ENCODE measurements around the gene TAF12.
"Not testable (repeated sequence)": the region's sequence is repeated elsewhere in the genome, so short reads cannot be mapped to it uniquely, and the experiment has no call there.

Gene TAF12, protein sequence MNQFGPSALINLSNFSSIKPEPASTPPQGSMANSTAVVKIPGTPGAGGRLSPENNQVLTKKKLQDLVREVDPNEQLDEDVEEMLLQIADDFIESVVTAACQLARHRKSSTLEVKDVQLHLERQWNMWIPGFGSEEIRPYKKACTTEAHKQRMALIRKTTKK

DNA sequence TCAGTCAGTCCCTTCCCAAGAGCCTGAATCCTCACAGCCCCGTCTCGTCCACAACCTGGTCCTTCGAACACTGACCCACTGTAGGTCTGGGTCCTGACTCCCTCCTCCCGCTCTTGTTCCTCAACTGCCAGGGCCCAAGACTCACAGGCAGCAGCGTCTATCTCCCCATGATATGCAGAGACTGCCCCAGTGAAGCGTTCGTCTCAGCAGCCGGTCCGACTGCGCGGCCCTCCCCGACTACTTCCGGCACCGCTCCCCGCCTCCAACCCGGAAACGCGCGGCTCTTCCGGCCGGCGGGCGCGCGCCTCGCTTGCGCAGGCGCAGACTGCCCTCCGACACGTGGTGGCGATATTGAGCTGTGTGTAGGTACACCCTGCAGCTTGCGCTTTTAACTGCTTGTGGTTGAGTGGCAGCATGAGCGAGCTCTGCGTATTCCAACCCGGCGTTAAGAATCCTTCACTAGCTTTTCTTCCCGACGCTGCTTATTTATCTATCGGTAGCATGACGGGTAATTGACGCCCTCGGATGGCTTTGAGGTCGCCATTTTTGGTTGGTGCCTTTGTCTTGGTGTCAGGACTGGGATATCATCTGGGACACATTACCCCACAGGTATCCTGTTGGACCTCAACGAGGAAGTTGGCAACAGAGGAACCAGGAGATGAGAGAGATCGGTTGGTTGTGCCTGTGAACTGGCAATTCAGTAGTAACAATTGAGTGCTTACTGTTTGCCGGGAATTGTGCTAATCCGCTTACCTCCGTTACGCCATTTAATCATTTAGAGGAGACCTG, at the start of gene TAF12:
TAF12 (minus strand) TSS at position 221 of the 789 bp plus-strand sequence. CDS start 20,986 bp downstream, outside the sequence.
- DNase-seq (ENCODE audit: low read depth, low spot score): peak; percentile 85

DNA sequence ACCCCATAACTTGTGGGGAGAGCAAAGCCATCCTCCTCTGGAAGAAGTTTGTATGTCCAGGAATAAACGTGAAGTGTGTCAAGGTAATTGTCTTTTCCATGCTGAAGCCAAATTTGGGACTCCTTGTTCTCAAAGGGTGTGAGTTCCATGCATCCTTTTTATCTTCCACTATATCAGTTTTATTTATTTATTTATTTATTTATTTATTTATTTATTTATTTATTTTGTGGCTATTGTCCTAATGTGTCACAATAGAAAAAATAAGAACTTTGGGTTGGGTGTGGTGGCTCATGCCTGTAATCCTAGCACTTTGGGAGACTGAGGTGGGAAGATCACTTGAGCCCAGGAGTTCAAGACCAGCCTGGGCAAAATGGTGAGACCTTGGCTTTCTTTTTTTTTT, 48.8 kb upstream of the TAF12 start:
- not testable (repeated sequence) for DNase-seq (ENCODE audit: low read depth, low spot score)

DNA sequence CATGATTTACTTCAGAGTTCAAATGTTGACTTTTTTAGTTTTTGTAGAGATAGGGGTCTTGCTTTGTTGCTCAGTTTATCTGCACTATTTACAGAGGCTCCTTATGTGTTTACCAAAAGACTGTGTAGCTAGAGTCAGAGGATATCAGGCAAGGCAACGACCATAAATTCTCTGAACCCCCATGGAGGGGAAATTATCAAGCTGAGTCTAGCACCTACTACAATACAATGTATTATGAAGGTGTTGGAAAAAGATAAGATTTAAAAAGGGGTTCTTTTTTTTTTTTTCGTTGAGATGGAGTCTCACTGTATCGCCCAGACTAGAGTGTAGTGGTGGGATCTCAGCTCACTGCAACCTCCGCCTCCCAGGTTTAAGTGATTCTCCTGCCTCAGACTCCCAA, 42.1 kb upstream of the TAF12 start:
- no peak for DNase-seq (ENCODE audit: low read depth, low spot score)

DNA sequence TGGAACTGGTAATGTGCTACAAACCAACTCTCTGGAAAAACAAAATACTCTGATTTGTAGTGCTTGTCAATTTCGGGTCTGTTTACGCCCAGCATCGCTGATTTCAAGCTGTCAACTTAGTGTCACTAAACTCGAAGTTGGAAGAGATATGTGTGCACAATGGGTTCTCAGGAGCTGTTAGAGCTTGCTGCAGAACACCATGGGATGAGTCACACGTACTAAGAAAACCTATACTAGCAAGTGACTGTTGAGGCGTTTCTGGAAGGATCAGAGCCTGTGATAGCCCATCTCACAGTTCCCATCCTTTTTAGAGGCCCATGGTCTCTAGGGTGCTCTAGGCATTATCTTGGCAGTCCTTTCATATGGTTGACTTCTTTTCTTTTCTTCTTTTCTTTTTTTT, 40.0 kb upstream of the TAF12 start:
- no peak for DNase-seq (ENCODE audit: low read depth, low spot score)

DNA sequence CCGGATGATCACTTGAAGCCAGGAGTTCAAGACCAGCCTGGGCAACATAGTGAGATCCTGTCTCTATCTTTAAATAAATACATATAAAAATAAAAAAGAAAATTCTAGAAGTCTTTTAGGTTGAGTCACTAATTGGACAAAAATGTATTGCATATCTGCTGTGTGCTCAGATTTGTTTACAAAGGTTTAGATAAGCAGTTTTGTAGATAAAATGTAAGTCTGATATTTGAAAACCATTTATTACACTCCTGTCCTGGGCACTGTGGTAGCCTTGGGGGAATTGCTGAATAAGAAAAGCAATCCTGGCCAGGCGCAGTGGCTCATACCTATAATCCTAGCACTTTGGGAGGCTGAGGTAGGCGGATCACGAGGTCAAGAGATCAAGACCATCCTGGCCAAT, 37.3 kb upstream of the TAF12 start:
- no peak for DNase-seq (ENCODE audit: low read depth, low spot score)

DNA sequence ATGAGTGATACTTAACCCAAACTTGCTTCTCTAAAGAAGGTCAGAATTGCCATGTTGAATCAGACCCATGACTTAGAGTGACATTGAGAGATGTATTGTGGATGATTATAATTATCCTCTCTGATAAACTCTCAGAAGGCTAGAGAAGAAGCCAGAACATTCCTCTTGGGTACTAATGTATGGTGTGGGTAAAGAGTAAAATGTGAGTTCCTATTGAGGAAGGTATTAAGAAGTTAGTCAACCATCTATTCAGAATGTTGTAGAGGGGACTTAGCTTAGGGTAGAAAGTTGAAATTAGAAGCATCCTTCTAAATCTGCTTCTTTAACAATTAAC, 33.0 kb upstream of the TAF12 start:
- DNase-seq (ENCODE audit: low read depth, low spot score): no peak

DNA sequence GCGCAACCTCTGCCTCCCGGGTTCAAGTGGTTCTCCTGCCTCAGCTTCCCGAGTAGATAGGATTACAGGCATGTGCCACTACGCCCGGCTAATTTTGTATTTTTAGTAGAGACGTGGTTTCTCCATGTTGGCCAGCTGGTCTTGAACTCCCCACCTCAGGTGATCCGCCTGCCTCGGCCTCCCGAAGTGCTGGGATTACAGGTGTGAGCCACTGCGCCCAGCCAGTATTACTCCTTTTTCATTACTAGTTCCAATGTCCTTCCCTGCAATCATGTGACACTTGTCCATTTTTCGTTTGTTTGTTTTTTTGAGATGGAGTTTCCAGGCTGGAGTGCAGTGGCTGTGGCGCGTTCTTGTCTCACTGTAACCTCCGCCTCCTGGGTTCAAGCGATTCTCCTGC, 30.1 kb upstream of the TAF12 start:
- not testable (repeated sequence) for DNase-seq (ENCODE audit: low read depth, low spot score)

DNA sequence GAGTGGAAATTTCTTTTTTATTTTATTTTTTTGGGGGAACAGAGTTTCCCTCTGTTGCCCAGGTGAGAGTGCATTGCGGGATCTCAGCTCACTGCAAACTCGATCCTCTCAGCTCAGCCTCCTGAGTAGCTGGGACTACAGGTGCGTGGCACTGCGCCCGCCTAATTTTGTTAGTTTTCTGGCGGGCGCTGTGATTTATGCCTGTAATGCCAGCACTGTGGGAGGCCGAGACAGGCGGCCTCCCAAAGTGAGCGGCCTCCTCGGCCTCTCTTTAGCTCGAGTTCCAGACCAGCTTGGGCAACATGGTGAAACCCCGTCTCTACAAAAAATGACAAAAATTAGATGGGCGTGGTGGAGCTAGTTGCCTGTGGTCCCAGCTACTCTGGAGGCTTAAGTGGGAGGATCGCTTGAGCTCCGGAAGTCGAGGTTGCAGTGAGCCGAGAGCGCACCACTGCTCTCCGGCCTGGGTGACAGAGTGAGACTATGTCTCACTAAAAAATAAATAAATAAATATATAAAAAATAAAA, 28.4 kb upstream of the TAF12 start:
- DNase-seq (ENCODE audit: low read depth, low spot score): no peak

DNA sequence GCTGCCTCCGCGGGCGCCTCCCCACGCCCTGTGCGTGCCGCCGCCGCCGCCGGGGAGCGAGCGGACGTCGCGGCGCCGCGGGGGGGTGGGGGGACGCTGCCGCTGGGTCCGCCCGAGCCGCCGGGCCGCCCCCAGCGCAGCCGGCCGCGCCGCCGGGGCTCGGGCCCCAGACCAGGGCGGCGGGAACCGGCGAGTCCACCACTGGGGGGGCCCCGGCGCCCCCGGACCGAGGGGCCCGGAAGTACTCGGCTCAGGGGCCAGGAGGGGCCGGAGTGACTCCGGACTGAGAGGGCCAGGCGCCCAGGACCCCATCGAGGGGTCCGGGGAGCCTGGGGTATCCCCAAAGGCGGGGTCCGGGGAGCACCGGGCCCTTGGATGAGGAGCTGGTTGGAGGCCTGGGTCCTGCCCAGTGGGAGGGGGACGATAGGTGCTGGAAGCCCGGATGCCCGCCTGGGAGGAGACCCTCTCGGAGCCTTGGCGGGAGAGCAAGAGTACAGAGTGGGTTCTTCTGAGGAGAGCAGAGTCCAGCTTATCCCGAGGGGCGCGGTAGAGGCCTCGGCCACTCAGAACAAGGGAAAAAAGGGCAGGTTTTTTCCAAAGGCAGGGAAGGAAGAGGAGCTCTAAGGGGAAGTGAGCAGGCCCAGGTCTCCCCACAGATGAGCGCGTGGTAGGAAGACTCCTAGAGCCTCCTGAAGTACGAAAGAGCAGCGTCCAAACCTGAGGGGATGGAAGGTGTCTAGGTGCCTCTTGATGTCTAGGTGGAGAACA, 26.3 kb upstream of the TAF12 start:
- peak; percentile 15 for DNase-seq (ENCODE audit: low read depth, low spot score)

DNA sequence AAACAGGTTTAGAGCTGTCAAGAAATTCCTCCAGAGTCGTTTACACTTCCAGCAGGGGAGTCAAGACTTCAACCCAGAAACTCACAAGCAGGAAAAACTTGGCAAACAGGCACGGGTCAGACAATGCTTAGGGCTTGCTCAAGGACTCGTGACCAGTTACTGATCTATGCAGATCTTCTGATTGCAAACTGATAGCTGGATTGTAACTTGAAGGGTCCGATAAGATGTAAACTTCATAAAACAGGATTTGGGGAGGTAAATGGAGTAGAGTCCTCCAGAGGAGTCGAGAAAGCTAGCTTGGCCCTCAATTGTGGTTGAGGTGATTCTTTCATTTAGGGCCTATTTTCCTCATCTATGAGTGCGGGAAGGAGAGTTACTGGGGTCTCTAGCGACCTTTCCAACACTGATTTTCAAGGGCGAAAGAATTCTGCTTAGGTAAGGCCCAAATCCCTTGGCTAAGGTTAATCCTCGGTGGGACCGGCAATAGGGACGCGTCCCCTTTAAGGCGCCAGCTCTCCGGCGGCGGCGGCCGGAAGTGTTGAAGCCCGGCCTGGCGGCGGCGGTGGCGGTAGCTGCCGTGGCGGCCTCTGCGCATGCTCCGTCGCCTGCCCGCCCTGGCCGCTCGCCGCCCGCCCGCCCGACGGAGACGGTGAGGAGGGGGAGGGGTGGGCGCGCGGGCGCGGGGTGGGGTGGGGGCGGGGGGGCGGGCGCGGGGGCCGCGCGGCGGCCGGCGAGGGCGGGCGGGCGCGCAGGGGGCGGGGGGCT, 25.5 kb upstream of the TAF12 start, which contains the start of gene GMEB1:
GMEB1 (plus strand) TSS at position 594 of the 765 bp plus-strand sequence. CDS start 14,829 bp downstream, outside the sequence.
- peak; percentile 36 for DNase-seq (ENCODE audit: low read depth, low spot score)

DNA sequence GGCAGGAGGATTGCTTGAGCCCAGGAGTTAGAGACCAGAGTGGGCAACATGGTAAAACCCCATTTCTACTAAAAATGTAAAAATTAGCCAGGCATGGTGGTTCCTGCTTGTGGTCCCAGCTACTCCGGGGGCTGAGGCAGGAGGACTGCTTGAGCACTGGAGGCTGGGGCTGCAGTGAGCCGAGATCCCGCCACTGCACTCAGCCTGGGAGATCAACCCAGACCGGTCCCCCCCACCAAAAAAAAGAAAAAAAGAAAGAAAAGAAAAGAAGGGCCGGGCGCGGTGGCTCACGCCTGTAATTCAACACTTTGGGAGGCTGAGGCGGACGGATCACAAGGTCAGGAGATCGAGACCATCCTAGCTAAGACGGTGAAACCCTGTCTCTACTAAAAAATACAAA, 23.9 kb upstream of the TAF12 start:
- DNase-seq (ENCODE audit: low read depth, low spot score): no peak

DNA sequence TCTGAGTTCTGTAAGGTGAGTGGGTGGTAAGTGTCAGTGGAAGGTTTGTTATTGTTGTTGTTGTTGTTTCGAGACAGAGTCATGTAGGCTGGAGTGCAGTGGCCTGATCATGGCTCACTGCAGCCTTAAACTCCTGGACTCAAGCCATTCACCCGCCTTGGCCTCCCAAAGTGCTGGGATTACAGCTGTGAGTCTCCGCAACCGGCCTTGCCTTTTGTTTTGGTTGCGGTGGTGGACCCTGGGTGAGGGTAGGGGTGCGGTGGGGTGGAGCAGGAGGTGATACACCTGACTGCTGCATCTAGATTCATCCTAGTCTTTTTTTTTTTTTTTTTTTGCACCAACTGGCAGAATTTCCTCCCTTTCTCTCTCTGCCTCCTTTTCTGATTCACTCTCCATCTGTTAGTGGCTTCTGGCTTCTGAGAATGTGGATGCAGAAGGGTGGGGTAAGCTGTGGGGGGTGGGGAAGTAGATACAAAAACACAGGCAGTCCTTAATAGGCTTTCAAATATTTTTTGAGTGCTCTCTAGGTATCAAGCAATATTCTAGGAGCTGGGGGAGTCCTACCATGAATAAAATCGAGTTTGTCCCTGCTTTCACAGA, 21.1 kb upstream of the TAF12 start:
- no peak for DNase-seq (ENCODE audit: low read depth, low spot score)

DNA sequence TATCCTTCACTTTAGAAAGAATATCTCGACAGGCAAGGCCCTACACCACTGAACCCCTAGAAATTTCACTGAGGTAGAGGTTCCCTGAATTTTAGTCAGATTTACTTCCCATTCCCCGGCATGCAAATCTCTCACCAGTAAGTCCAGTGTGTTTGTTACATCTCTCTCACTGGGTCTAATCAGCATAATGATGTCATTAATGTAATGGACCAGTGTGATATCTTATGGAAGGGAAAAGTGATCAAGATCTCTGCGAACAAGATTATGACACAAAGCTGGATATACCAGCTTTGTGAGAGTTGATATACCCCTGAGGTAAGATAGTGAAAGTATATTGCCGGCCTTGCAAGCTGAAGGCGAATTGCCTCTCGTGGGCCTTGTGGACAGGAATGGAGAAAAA, 13.5 kb upstream of the TAF12 start:
- DNase-seq (ENCODE audit: low read depth, low spot score): no peak

DNA sequence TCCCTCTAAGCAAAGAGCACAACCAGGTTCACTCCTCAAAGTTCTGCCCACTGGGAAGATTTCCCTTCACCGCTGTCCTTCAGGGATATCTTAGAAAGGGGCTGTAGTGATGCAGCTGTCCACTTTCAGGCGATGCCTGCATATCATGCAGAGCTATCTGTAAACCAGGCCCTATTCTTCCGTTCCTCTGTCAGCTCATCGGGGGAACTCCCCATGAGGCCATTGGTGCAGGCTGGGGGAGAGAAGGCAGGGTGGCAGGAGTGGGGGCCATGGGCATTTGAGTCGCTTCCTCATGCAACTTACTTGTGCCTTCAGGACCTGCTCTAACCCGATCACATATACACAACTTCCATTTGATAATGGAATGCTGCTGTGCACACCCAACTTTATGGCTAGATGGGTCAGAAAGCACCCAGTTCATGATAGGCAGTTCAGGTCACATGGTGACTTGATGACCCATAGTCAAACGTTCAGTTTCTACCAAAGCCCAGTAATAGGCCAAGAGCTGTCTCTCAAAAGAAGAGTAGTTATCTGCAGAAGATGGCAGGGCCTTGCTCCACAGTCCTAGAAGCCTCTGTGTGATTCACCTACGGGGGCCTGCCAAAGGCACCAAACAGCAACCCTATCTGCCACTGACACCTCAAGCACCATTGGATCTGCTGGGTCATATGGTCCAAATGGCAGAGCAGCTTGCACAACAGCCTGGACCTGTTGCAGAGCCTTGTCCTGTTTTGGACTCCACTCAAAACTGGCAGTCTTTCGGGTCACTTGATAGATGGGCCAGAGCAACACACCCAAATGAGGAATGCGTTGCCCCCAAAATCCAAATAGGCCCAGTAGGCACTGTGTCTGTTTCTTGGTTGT, 12.8 kb upstream of the TAF12 start:
- DNase-seq (ENCODE audit: low read depth, low spot score): not testable (repeated sequence)

DNA sequence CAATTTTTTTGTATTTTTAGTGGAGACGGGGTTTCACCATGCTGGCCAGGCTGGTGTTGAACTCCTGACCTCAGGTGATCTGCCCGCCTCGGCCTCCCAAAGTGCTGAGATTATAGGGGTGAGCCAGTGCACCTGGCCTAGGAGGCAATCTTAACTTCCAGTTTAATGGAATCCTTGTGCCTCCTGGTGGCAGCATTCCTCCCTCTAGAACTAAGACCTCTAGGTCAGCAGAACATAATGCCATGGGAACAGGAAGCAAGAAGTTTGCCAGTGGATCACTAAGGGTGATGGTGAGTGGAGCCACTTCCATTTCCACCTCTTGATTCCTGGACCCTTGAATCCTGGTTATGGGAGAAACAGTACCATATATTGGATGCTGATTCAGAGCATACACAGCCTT, 11.0 kb upstream of the TAF12 start:
- DNase-seq (ENCODE audit: low read depth, low spot score): not testable (repeated sequence)

DNA sequence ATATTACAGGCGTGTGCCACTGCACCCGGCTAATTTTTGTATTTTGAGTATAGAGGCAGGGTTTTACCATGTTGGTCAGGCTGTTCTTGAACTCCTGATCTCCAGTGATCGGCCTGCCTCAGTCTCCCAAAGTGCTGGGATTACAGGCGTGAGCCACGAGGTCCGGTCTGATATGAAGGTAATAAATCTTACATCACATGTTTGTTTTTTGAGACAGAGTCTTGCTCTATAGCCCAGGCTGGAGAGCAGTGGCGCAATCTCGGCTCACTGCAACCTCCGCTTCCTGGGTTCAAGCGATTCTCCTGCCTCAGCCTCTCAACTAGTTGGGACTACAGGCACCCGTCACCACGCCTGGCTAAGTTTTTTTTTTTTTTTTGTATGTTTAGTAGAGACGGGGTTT, 10.2 kb upstream of the TAF12 start:
- not testable (repeated sequence) for DNase-seq (ENCODE audit: low read depth, low spot score)

DNA sequence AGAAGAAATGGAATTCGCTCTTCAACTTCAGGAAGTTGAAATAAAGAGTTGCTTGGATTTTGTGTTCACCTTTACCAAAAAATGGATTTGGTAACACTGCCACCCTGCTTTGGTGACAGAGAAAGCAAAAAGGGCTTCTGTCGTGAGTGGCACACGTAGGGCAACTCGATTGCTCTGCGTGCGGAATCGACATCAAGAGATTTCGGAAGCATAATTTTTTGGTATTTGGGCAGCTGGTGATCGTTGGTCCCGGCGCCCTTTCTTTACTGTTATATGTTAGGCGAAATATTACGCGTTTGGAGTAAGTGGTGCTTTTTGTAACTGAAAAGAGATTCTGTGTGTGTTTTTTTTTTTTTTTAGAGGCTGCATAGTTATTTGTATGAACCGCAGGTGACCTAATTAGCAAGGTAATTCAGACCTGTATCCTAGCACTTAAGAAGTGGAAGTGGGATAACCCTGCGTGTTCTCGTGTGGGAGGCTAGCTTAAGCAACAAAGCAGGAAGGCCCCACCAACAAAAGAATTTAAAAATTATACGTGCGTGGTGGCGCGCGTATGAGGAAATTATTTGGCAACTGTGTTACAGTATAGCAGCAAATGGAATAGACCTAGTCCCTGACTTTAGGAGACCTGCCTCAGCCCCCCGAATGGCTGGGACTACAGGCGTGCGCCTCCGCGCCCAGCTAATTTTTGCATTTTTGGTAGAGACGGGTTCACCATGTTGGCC, 5.8 kb upstream of the TAF12 start, which contains the start of gene RNU11:
RNU11 (plus strand) TSS at position 127 of the 725 bp plus-strand sequence.
- DNase-seq (ENCODE audit: low read depth, low spot score): peak; percentile 92

DNA sequence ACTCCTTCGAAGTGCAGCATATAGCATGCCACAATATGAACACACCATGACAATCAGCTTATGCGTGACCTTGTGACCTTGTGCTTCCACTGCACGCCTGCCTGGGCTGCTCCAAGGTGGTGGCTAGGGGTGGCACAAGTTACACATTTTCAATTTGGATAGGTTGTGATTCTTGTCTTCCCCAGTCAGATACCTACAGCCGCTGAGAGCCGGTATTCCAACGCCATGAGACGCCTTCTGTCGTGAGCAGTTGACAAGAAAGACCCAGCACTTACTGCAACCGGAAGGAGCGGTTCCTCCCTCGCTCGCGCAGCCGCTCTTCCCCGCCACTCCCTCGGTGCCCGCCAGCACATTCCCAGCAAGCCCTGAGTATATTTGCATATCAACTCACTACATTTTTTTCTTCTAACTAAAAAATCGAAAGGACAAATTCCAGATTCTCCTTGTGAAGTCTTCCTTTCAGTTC, 5.2 kb upstream of the TAF12 start:
- peak; percentile 84 for DNase-seq (ENCODE audit: low read depth, low spot score)

DNA sequence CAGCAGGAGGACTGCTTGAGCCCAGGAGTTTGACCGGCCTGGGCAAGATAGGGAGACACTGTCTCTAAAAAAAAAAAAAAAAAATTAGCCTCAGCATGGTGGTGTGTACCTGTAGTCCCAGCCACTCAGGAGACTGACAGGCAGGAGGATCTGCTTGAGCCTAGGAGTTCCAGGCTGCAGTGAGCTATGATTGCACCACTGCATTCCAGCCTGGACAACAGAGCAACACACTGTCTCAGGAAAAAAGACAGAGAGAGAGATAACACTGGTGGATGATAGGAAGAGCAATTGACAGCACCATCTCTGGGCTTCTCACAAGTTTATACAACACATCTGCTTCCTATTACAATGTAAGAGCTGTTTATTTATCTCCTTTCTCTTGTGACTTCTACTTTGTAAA, 3.2 kb upstream of the TAF12 start:
- no peak for DNase-seq (ENCODE audit: low read depth, low spot score)

All from smooth muscle cell of the brain vasculature (primary cell).